GM19099 (cell line): Measurements from ENCODE around the gene ZSCAN30.

Experiments
- POLR2A ChIP-seq: IDR thresholded peaks from 3 replicates; pipeline ENCODE4 v1.6.1; 2011; ENCODE audit warnings: low read depth; ENCODE audit not compliant: insufficient read length; ENCODE audit errors: extremely low read depth

Gene ZSCAN30

DNA sequence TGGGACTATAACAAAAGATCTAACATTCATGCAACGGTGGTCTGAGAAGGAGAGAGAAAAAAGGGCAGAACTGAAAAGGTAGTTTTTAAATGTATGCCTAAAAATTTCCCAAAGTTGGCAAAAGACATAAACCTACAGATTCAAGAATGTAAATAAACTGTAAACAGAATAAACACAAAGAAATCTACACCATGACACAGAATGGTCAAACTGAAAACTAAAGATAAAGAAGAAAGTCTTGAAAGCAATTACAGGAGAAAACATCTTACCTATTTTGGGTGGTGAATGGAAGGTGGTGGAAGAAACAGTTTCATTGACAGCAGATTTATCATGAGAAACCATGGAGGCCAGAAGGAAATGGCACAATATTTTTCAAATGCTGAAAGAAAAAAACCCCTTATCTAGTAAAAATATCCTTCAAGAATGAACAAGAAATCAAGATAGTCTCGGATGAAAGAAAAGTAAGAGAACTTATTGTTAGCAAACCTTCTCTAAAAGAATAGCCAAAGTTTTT, 84.8 kb downstream of the ZSCAN30 start:
- TF ChIP-seq POLR2A: no peak

GRCh38 chr18:35203067-35203466, 87.0 kb downstream of the ZSCAN30 start:
- TF ChIP-seq POLR2A: no peak

DNA sequence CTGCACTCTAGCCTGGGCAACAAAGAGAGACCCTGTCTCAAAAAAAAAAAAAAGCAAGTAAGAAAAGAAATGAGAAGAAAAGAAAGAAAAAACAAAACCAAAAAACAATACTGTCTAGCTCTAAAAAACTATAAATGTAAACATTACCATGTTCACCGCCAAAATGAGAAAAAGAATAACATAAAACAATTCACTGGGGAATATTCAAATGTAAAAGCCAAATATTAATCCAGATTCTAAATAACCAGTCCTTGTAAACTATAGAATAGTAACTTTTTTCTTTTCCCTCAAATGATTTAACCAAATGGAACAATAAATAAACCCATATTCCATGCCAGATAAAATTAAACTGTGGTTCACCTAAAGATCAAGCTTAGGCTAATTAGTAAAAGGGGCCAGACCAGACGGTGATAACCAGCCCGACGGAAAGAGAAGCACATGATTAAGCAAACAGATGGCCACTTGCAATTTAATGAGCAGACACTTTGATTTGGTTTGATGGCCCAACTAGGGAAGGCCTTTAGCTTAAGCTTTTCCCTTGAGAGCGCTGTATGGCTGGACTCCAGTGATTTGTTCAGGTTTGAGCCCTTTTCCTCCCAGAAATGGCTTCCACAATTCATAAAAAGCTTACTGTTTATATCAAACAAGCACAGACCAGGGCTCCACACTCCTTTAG, 88.6 kb downstream of the ZSCAN30 start:
- TF ChIP-seq POLR2A: no peak
